K562 (cell line): ENCODE measurements around the gene CRYBG1. TPM values are rescaled to one million over a fixed set of nuclear protein-coding genes. Genes with fewer than 3 reads are reported as not detected.

Experiments used
- ADNP ChIP-seq: fragments of 200-800 bp; sonication (Bioruptor generic); IDR thresholded peaks from 2 replicates; pipeline ENCODE4 v1.6.1; 2016; ENCODE audit warnings: missing genetic modification characterization, missing compliant biosample characterization
- MECOM ChIP-seq: fragments of 250-450 bp; sonication (Bioruptor Pico); IDR thresholded peaks from 2 replicates; pipeline ENCODE4 v1.8.0; 2022; ENCODE audit warnings: inconsistent platforms
- MEIS2 ChIP-seq: fragments of 450-650 bp; IDR thresholded peaks from 2 replicates; pipeline ENCODE4 v1.6.1; 2014; ENCODE audit warnings: mild to moderate bottlenecking; ENCODE audit not compliant: partially characterized antibody
- MTA3 ChIP-seq: fragments of 450-650 bp; formaldehyde crosslinking; IDR thresholded peaks from 2 replicates; pipeline ENCODE4 v1.6.1; 2017; ENCODE audit warnings: mild to moderate bottlenecking, borderline replicate concordance
- PML ChIP-seq: IDR thresholded peaks from 2 replicates; pipeline ENCODE4 v1.6.1; 2012; ENCODE audit warnings: low read length, inconsistent platforms
- SMARCA4 ChIP-seq: fragments of 450-650 bp; IDR thresholded peaks from 2 replicates; pipeline ENCODE4 v1.6.1; 2016
- TEAD4 ChIP-seq, 2 experiments: sonication (generic) in 1 of 2; formaldehyde crosslinking in 1 of 2; IDR thresholded peaks; 2 replicates each; pipeline versions ENCODE4 v1.6.1 to v1.8.0; 2012 to 2022; ENCODE audit warnings: borderline replicate concordance in 1 of 2, inconsistent platforms in 1 of 2, low read length in 1 of 2, mild to moderate bottlenecking in 1 of 2, missing genetic modification reagents in 1 of 2
- polyA plus RNA-seq, 8 experiments: library from polyadenylated mRNA; depleted of rRNA in 4 of 8; stranded (reverse) in 5 of 8; unstranded in 3 of 8; fragments of >200 nt; fragmentation: Nextera tagmentation in 2 of 8; fragmentation: Illumina TruSeq in 1 of 8; extraction: Ambion mirVana in 2 of 8; extraction: Trizol in 1 of 8; gene quantifications; 2 replicates each; pipeline versions ENCODE4 v1.2.1 to v1.2.3, GENCODE V29; 2011 to 2014; ENCODE audit warnings: inconsistent platforms in 1 of 8, missing spikeins in 1 of 8
- total RNA-seq, 7 experiments: library from RNA; depleted of rRNA in 6 of 7; stranded (reverse); fragments of >200 nt in 6 of 7; fragmentation: Illumina TruSeq in 2 of 7; extraction: Trizol in 2 of 7; gene quantifications; 2 replicates each; pipeline versions ENCODE4 v1.2.1 to v1.2.3, GENCODE V29; 2011 to 2021; ENCODE audit warnings: low replicate concordance in 1 of 7
- TF ChIP-seq, protein P1 (sequence below): sonication (generic); formaldehyde crosslinking; IDR thresholded peaks from 2 replicates; pipeline ENCODE4 v1.8.0; 2022; ENCODE audit warnings: missing genetic modification reagents, mild to moderate bottlenecking, borderline replicate concordance
- TF ChIP-seq, protein P2 (sequence below): sonication (generic); formaldehyde crosslinking; IDR thresholded peaks from 2 replicates; pipeline ENCODE4 v1.8.1; 2023; ENCODE audit warnings: missing genetic modification reagents, mild to moderate bottlenecking, borderline replicate concordance
- TF ChIP-seq, protein P3 (sequence below), 2 experiments: fragments of 450-650 bp; conservative IDR thresholded peaks; 2 replicates each; pipeline ENCODE4 v1.6.1; 2017; ENCODE audit warnings: mild to moderate bottlenecking in 2 of 2, moderate library complexity in 2 of 2
- TF ChIP-seq, protein P4 (sequence below), 2 experiments: IDR thresholded peaks in 1 of 2; conservative IDR thresholded peaks in 1 of 2; 2 replicates each; pipeline ENCODE4 v1.6.1; 2016; ENCODE audit warnings: low read depth in 2 of 2, mild to moderate bottlenecking in 1 of 2, missing compliant biosample characterization in 1 of 2, missing genetic modification characterization in 1 of 2, moderate library complexity in 1 of 2
- TF ChIP-seq, protein P5 (sequence below): sonication (generic); formaldehyde crosslinking; IDR thresholded peaks from 2 replicates; pipeline ENCODE4 v1.8.0; 2022; ENCODE audit warnings: mild to moderate bottlenecking, missing genetic modification reagents

CRYBG1 gene
- total and polyA plus RNA-seq, 9 of the 15 experiments (the other 6 are each of a cell fraction or from before 2014, with no cell fraction given) = 0.07 to 0.47 (median 0.11) TPM

DNA sequence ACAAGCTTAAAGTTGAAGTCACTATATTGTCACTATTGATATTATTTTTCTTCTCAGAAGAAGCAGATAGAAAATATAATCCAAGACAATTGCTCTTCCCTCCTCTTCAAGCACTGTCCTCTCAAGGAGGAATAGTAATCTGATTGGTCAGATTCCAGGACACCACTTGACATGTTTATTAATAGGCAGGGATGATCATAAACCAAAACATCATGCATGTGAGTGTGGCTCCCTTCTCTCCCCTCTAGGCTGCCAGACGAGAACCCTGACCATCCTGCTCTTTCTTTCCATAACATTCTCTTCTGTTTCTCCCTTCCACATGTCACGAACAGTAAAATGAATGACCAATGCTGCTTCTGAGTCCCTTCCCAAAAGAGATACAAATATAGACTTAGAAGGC, 42.5 kb upstream of the CRYBG1 start (continued):
- TF ChIP-seq, protein P1, sequence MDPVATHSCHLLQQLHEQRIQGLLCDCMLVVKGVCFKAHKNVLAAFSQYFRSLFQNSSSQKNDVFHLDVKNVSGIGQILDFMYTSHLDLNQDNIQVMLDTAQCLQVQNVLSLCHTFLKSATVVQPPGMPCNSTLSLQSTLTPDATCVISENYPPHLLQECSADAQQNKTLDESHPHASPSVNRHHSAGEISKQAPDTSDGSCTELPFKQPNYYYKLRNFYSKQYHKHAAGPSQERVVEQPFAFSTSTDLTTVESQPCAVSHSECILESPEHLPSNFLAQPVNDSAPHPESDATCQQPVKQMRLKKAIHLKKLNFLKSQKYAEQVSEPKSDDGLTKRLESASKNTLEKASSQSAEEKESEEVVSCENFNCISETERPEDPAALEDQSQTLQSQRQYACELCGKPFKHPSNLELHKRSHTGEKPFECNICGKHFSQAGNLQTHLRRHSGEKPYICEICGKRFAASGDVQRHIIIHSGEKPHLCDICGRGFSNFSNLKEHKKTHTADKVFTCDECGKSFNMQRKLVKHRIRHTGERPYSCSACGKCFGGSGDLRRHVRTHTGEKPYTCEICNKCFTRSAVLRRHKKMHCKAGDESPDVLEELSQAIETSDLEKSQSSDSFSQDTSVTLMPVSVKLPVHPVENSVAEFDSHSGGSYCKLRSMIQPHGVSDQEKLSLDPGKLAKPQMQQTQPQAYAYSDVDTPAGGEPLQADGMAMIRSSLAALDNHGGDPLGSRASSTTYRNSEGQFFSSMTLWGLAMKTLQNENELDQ (CRISPR knock-in tag) = no peak
- TF ChIP-seq SMARCA4 (0 out of 2 replicates have a peak, but pooled peaks have one; percentile 15), ADNP (tag) (no peak), PML (no peak), MTA3 (no peak), MEIS2 (peak; percentile 82), MECOM (CRISPR knock-in tag) (peak; percentile 74; the same call in 1 of the 2 replicates), TEAD4 (IDR thresholded peaks at IDR 0.05; ENCODE audit: low read length) (peak; percentile 19; the same call in 1 of the 2 replicates), TEAD4 (CRISPR knock-in tag; IDR thresholded peaks at IDR 0.05; ENCODE audit: borderline replicate concordance) (no peak)
- TF ChIP-seq, protein P2, sequence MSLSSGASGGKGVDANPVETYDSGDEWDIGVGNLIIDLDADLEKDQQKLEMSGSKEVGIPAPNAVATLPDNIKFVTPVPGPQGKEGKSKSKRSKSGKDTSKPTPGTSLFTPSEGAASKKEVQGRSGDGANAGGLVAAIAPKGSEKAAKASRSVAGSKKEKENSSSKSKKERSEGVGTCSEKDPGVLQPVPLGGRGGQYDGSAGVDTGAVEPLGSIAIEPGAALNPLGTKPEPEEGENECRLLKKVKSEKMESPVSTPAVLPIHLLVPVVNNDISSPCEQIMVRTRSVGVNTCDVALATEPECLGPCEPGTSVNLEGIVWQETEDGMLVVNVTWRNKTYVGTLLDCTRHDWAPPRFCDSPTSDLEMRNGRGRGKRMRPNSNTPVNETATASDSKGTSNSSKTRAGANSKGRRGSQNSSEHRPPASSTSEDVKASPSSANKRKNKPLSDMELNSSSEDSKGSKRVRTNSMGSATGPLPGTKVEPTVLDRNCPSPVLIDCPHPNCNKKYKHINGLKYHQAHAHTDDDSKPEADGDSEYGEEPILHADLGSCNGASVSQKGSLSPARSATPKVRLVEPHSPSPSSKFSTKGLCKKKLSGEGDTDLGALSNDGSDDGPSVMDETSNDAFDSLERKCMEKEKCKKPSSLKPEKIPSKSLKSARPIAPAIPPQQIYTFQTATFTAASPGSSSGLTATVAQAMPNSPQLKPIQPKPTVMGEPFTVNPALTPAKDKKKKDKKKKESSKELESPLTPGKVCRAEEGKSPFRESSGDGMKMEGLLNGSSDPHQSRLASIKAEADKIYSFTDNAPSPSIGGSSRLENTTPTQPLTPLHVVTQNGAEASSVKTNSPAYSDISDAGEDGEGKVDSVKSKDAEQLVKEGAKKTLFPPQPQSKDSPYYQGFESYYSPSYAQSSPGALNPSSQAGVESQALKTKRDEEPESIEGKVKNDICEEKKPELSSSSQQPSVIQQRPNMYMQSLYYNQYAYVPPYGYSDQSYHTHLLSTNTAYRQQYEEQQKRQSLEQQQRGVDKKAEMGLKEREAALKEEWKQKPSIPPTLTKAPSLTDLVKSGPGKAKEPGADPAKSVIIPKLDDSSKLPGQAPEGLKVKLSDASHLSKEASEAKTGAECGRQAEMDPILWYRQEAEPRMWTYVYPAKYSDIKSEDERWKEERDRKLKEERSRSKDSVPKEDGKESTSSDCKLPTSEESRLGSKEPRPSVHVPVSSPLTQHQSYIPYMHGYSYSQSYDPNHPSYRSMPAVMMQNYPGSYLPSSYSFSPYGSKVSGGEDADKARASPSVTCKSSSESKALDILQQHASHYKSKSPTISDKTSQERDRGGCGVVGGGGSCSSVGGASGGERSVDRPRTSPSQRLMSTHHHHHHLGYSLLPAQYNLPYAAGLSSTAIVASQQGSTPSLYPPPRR (CRISPR knock-in tag) = no peak
- TF ChIP-seq, protein P3, sequence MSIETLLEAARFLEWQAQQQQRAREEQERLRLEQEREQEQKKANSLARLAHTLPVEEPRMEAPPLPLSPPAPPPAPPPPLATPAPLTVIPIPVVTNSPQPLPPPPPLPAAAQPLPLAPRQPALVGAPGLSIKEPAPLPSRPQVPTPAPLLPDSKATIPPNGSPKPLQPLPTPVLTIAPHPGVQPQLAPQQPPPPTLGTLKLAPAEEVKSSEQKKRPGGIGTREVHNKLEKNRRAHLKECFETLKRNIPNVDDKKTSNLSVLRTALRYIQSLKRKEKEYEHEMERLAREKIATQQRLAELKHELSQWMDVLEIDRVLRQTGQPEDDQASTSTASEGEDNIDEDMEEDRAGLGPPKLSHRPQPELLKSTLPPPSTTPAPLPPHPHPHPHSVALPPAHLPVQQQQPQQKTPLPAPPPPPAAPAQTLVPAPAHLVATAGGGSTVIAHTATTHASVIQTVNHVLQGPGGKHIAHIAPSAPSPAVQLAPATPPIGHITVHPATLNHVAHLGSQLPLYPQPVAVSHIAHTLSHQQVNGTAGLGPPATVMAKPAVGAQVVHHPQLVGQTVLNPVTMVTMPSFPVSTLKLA (conservative IDR thresholded peaks at IDR 0.05) = 0 out of 4 replicates have a peak, but pooled peaks of 1 of the 2 experiments have one; percentile 30
- TF ChIP-seq, protein P4, sequence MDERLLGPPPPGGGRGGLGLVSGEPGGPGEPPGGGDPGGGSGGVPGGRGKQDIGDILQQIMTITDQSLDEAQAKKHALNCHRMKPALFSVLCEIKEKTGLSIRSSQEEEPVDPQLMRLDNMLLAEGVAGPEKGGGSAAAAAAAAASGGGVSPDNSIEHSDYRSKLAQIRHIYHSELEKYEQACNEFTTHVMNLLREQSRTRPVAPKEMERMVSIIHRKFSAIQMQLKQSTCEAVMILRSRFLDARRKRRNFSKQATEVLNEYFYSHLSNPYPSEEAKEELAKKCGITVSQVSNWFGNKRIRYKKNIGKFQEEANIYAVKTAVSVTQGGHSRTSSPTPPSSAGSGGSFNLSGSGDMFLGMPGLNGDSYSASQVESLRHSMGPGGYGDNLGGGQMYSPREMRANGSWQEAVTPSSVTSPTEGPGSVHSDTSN (CRISPR knock-in tag; IDR thresholded peaks at IDR 0.05; ENCODE audit: low read depth) = no peak
- TF ChIP-seq, protein P4 (tag; conservative IDR thresholded peaks at IDR 0.05; ENCODE audit: low read depth) = peak; percentile 84
- TF ChIP-seq, protein P5, sequence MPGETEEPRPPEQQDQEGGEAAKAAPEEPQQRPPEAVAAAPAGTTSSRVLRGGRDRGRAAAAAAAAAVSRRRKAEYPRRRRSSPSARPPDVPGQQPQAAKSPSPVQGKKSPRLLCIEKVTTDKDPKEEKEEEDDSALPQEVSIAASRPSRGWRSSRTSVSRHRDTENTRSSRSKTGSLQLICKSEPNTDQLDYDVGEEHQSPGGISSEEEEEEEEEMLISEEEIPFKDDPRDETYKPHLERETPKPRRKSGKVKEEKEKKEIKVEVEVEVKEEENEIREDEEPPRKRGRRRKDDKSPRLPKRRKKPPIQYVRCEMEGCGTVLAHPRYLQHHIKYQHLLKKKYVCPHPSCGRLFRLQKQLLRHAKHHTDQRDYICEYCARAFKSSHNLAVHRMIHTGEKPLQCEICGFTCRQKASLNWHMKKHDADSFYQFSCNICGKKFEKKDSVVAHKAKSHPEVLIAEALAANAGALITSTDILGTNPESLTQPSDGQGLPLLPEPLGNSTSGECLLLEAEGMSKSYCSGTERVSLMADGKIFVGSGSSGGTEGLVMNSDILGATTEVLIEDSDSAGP (CRISPR knock-in tag) = no peak
